GM18499 (cell line): ENCODE data around the gene TRPC4.
"Not testable (repeated sequence)": the region's sequence is repeated elsewhere in the genome, so short reads cannot be mapped to it uniquely, and the experiment has no call there.

Experiments
- ATAC-seq: cut with Tn5 transposase; IDR thresholded peaks from one replicate; pipeline ENCODE4 v1.9.1; 2021; ENCODE audit warnings: moderate number of reproducible peaks; ENCODE audit not compliant: insufficient read depth, unreplicated experiment

TRPC4 gene

GRCh38 chr13:37615276-37615675, 254.3 kb downstream of the TRPC4 start:
- ATAC-seq, result no peak

- ATAC-seq, result no peak
Measured at GRCh38 chr13:37613638-37614037, 255.9 kb downstream of the TRPC4 start.

GRCh38 chr13:37613236-37613635, 256.3 kb downstream of the TRPC4 start:
- no peak for ATAC-seq

GRCh38 chr13:37608750-37609339, 260.7 kb downstream of the TRPC4 start:
- ATAC-seq, result no peak

GRCh38 chr13:37602733-37603381, 266.7 kb downstream of the TRPC4 start:
- ATAC-seq, result no peak

- ATAC-seq, result no peak
Measured at GRCh38 chr13:37601648-37602440, 267.7 kb downstream of the TRPC4 start.

- no peak for ATAC-seq
Measured at GRCh38 chr13:37599519-37599918, 270.1 kb downstream of the TRPC4 start.

- no peak for ATAC-seq
Measured at GRCh38 chr13:37598597-37598996, 271.0 kb downstream of the TRPC4 start, which contains the start of gene POSTN. Gene POSTN (minus strand): TSS chr13:37598768. CDS start chr13:37598726, 42 bp downstream.

GRCh38 chr13:37597477-37598025, 272.0 kb downstream of the TRPC4 start:
- ATAC-seq, result no peak

- ATAC-seq, result no peak
Measured at GRCh38 chr13:37596805-37597204, 272.8 kb downstream of the TRPC4 start.

- no peak for ATAC-seq
Measured at GRCh38 chr13:37595162-37595561, 274.4 kb downstream of the TRPC4 start.

- no peak for ATAC-seq
Measured at GRCh38 chr13:37594550-37594949, 275.0 kb downstream of the TRPC4 start.

GRCh38 chr13:37589381-37589780, 280.2 kb downstream of the TRPC4 start:
- not testable (repeated sequence) for ATAC-seq

GRCh38 chr13:37587236-37587635, 282.3 kb downstream of the TRPC4 start:
- ATAC-seq, result no peak
